K562 (cell line): ENCODE measurements around the gene ROR2. TPM values are rescaled to one million over a fixed set of nuclear protein-coding genes. Genes with fewer than 3 reads are reported as not detected.

ENCODE experiments used
- ATAC-seq: fragments of 200-7000 bp; cut with Tn5 transposase; 3 replicates; pipeline ENCODE4 v1.9.1; 2020; ENCODE audit warnings: moderate library complexity
- BruUV-seq: library from RNA; stranded (reverse); fragments of 400-500 nt; replicated peaks from 2 replicates; lab custom pipeline; 2021; lab: Mats Ljungman, UMichigan
- CTCF ChIA-PET: fragments of 300-600 bp; formaldehyde crosslinking; extraction: SDS; loops from one replicate; lab custom pipeline; 2021; ENCODE audit warnings: low intra/inter-chr PET ratio; lab: Yijun Ruan, JAX
- POLR2A ChIA-PET: fragments of 300-600, 350-650 bp; sonication (Branson Sonifier 250); formaldehyde crosslinking; extraction: SDS; loops from one replicate; lab custom pipeline; 2021; ENCODE audit warnings: antibody characterized with exemption, inconsistent platforms; lab: Yijun Ruan, JAX
- DNase-seq, 4 experiments: peaks; one replicate each; pipeline versions ENCODE4 v3.0.0 to v3.0.0-alpha.2; 2011 to 2018; ENCODE audit warnings: low spot score in 3 of 4, mixed read lengths in 3 of 4; ENCODE audit errors: extremely low read depth in 1 of 4
- FAIRE-seq: peaks from 2 replicates; lab custom pipeline; 2011; peaks lifted over from hg19 to GRCh38; lab: Jason Lieb, UNC
- H2AFZ ChIP-seq: 2 replicates; pipeline ENCODE4 v1.6.0; 2011; ENCODE audit warnings: low read depth, low read length, control low read depth, inconsistent platforms
- H3K27ac ChIP-seq: fragments of 200-600 bp; 3 replicates; pipeline ENCODE4 v1.8.0; 2011; ENCODE audit warnings: low read depth, mild to moderate bottlenecking, control low read depth, inconsistent platforms, low read length, moderate library complexity, mixed read lengths; ENCODE audit errors: extremely low read depth
- H3K27me3 ChIP-seq, 2 experiments: fragments of 300-600 bp in 1 of 2; 2 replicates in 1 of 2; 3 replicates in 1 of 2; pipeline versions ENCODE4 v1.6.0 to v1.8.0; 2011; ENCODE audit warnings: inconsistent platforms in 2 of 2, low read length in 2 of 2, mild to moderate bottlenecking in 1 of 2, mixed read lengths in 1 of 2, moderate library complexity in 1 of 2; ENCODE audit not compliant: control insufficient read depth in 2 of 2, insufficient read depth in 2 of 2
- H3K36me3 ChIP-seq: fragments of 300-600 bp; 3 replicates; pipeline ENCODE4 v1.8.0; 2011; ENCODE audit warnings: mild to moderate bottlenecking, low read length, inconsistent platforms; ENCODE audit not compliant: control insufficient read depth, insufficient read depth
- H3K4me1 ChIP-seq, 2 experiments: fragments of 200-600 bp in 1 of 2; replicated peaks in 1 of 2; 2 replicates in 1 of 2; 3 replicates in 1 of 2; pipeline versions ENCODE4 v1.5.1 to v1.8.0; 2011; ENCODE audit warnings: inconsistent platforms in 2 of 2, low read length in 2 of 2, mild to moderate bottlenecking in 1 of 2, mixed read lengths in 1 of 2, moderate library complexity in 1 of 2; ENCODE audit not compliant: control insufficient read depth in 2 of 2, insufficient read depth in 2 of 2
- H3K4me2 ChIP-seq: 2 replicates; pipeline ENCODE4 v1.6.1; 2011; ENCODE audit warnings: low read length, control low read depth, inconsistent platforms, mixed read lengths; ENCODE audit not compliant: insufficient read depth
- H3K4me3 ChIP-seq: fragments of 200-600 bp; sonication (generic), shearing (Covaris generic); 2 replicates; pipeline ENCODE4 v1.5.1; 2016; ENCODE audit warnings: control low read depth, inconsistent platforms
- H3K79me2 ChIP-seq: fragments of 200-600 bp; 3 replicates; pipeline ENCODE4 v1.8.0; 2011; ENCODE audit warnings: low read length, inconsistent platforms; ENCODE audit not compliant: control insufficient read depth, insufficient read depth
- H3K9ac ChIP-seq, 2 experiments: 2 replicates each; pipeline versions ENCODE4 v1.6.0 to v1.6.1; 2011; ENCODE audit warnings: low read depth in 2 of 2, low read length in 2 of 2, control low read depth in 1 of 2, inconsistent platforms in 1 of 2, mild to moderate bottlenecking in 1 of 2, mixed read lengths in 1 of 2; ENCODE audit not compliant: insufficient read depth in 1 of 2
- H3K9me1 ChIP-seq: one replicate; pipeline ENCODE4 v1.6.0; 2011; ENCODE audit warnings: inconsistent platforms, mild to moderate bottlenecking, low read length, moderate library complexity; ENCODE audit not compliant: control insufficient read depth, insufficient read depth
- H3K9me3 ChIP-seq: replicated peaks from 2 replicates; pipeline ENCODE4 v1.5.1; 2011; ENCODE audit warnings: low read depth, low read length, inconsistent platforms; ENCODE audit not compliant: control insufficient read depth, insufficient read depth
- H4K20me1 ChIP-seq: replicated peaks from 2 replicates; pipeline ENCODE4 v1.6.1; 2011; ENCODE audit warnings: low read length, inconsistent platforms, mixed read lengths; ENCODE audit not compliant: control insufficient read depth, insufficient read depth
- BACH1 ChIP-seq: fragments of 200-800 bp; sonication (Bioruptor generic); IDR thresholded peaks from 2 replicates; pipeline ENCODE4 v1.6.1; 2016; ENCODE audit warnings: missing genetic modification characterization, missing compliant biosample characterization
- CCAR2 ChIP-seq: fragments of 200-400 bp; formaldehyde crosslinking; IDR thresholded peaks from 2 replicates; pipeline ENCODE4 v1.6.1; 2017; ENCODE audit warnings: mild to moderate bottlenecking, low read depth, low read length
- JUND ChIP-seq, 2 experiments: IDR thresholded peaks; 2 replicates in 1 of 2; 3 replicates in 1 of 2; pipeline ENCODE4 v1.6.1; 2011; ENCODE audit warnings: borderline replicate concordance in 2 of 2, low read depth in 2 of 2, low read length in 2 of 2, improper control_type of control experiment in 1 of 2, missing biosample characterization in 1 of 2, missing genetic modification characterization in 1 of 2, missing genetic modification reagents in 1 of 2
- NBN ChIP-seq: fragments of 450-650 bp; IDR thresholded peaks from 2 replicates; pipeline ENCODE4 v1.6.1; 2016; ENCODE audit warnings: low read depth, mild to moderate bottlenecking
- POLR2AphosphoS2 ChIP-seq: IDR thresholded peaks from 2 replicates; pipeline ENCODE4 v1.6.1; 2012; ENCODE audit warnings: low read length, improper control_type of control experiment
- SMARCB1 ChIP-seq: IDR thresholded peaks from 2 replicates; pipeline ENCODE4 v1.6.1; 2011; ENCODE audit warnings: improper control_type of control experiment, low read depth; ENCODE audit not compliant: insufficient read length
- ZNF511 ChIP-seq: sonication (generic); formaldehyde crosslinking; IDR thresholded peaks from 2 replicates; pipeline ENCODE4 v1.8.0; 2022; ENCODE audit warnings: mild to moderate bottlenecking, missing genetic modification reagents
- WGBS: fragments of 100-300 bp; shearing (Covaris generic); methylation state at CpG from one replicate; pipeline ENCODE4 v1.1.6; 2016; ENCODE audit warnings: low coverage, mixed read lengths; ENCODE audit not compliant: insufficient coverage; ENCODE audit errors: missing lambda C conversion rate; 5-methylcytosine and 5-hydroxymethylcytosine counted together
- in situ Hi-C: fragments of 300-500 bp; cut with MboI; formaldehyde crosslinking; loops from 4 replicates; pipeline ENCODE4 v1.15.0; 2018; ENCODE audit warnings: inconsistent platforms, mixed read lengths
- intact Hi-C: fragments of 100-400 bp; cut with micrococcal nuclease; formaldehyde crosslinking; loops from 2 replicates; pipeline ENCODE4 v1.14.2; 2022
- polyA plus RNA-seq, 8 experiments: library from polyadenylated mRNA; depleted of rRNA in 4 of 8; stranded (reverse) in 5 of 8; unstranded in 3 of 8; fragments of >200 nt; fragmentation: Nextera tagmentation in 2 of 8; fragmentation: Illumina TruSeq in 1 of 8; extraction: Ambion mirVana in 2 of 8; extraction: Trizol in 1 of 8; gene quantifications; 2 replicates each; pipeline versions ENCODE4 v1.2.1 to v1.2.3, GENCODE V29; 2011 to 2014; ENCODE audit warnings: inconsistent platforms in 1 of 8, missing spikeins in 1 of 8
- total RNA-seq, 7 experiments: library from RNA; depleted of rRNA in 6 of 7; stranded (reverse); fragments of >200 nt in 6 of 7; fragmentation: Illumina TruSeq in 2 of 7; extraction: Trizol in 2 of 7; gene quantifications; 2 replicates each; pipeline versions ENCODE4 v1.2.1 to v1.2.3, GENCODE V29; 2011 to 2021; ENCODE audit warnings: low replicate concordance in 1 of 7
- TF ChIP-seq, protein P1 (sequence below), 2 experiments: fragments of 450-650 bp in 1 of 2; sonication (generic) in 1 of 2; formaldehyde crosslinking; conservative IDR thresholded peaks; 2 replicates each; pipeline versions ENCODE4 v1.4.0 to v1.8.1; 2020 to 2022; ENCODE audit warnings: mild to moderate bottlenecking in 1 of 2, missing genetic modification reagents in 1 of 2
- TF ChIP-seq, protein P2 (sequence below): fragments of 450-650 bp; formaldehyde crosslinking; IDR thresholded peaks from 2 replicates; pipeline ENCODE4 v1.4.0; 2022; ENCODE audit warnings: missing genetic modification characterization

The ROR2 gene
- total and polyA plus RNA-seq, 9 of the 15 experiments (the other 6 are each of a cell fraction or from before 2014, with no cell fraction given) = 5.6 to 33.8 (median 15.3) TPM

- Histone ChIP-seq H3K4me1 (no peaks in the 10 kb centered on the region), H3K9me3 (no peaks in the 10 kb centered on the region), H2AFZ (no peak overlapping the region), H3K27me3 (peaks cover 2 to 6% of the 10 kb centered on the region in 2 experiments; a peak in 1 of 5 replicates), H3K9ac (no peak overlapping the region), H3K9me1 (no peaks in the 10 kb centered on the region), H3K79me2 (no peaks in the 10 kb centered on the region), H3K27ac (no peak overlapping the region), H3K4me3 (no peak overlapping the region), H3K36me3 (no peaks in the 10 kb centered on the region), H3K4me2 (no peak overlapping the region), H4K20me1 (no peaks in the 10 kb centered on the region)
- no peak for FAIRE-seq
- intact Hi-C loops (no loop called here), in situ Hi-C loops (no loop called here)
- 0% methylated on average over 3 of the region's 3 CpGs for WGBS
- ChIA-PET POLR2A (no interaction called here), CTCF (no interaction called here)
- no peak for DNase-seq
- TF ChIP-seq JUND (IDR thresholded peaks at IDR 0.05; ENCODE audit: borderline replicate concordance, low read depth, low read length) (no peak), JUND (tag; IDR thresholded peaks at IDR 0.05; ENCODE audit: borderline replicate concordance, low read depth, low read length) (no peak), CCAR2 (no peak), BACH1 (tag) (no peak), POLR2AphosphoS2 (no peak), SMARCB1 (no peak), NBN (no peak), ZNF511 (CRISPR knock-in tag) (no peak)
- TF ChIP-seq, protein P1, sequence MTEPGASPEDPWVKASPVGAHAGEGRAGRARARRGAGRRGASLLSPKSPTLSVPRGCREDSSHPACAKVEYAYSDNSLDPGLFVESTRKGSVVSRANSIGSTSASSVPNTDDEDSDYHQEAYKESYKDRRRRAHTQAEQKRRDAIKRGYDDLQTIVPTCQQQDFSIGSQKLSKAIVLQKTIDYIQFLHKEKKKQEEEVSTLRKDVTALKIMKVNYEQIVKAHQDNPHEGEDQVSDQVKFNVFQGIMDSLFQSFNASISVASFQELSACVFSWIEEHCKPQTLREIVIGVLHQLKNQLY (CRISPR knock-in tag; conservative IDR thresholded peaks at IDR 0.05) = no peak
- TF ChIP-seq, protein P2, sequence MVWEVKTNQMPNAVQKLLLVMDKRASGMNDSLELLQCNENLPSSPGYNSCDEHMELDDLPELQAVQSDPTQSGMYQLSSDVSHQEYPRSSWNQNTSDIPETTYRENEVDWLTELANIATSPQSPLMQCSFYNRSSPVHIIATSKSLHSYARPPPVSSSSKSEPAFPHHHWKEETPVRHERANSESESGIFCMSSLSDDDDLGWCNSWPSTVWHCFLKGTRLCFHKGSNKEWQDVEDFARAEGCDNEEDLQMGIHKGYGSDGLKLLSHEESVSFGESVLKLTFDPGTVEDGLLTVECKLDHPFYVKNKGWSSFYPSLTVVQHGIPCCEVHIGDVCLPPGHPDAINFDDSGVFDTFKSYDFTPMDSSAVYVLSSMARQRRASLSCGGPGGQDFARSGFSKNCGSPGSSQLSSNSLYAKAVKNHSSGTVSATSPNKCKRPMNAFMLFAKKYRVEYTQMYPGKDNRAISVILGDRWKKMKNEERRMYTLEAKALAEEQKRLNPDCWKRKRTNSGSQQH = no peak
- BruUV-seq = no TSS peak
- ATAC-seq = no peak
Observed at GRCh38 chr9:91604451-91605179, 345.4 kb downstream of the ROR2 start.
